Dedifferentiated amniotic fluid mesenchymal stem cell (primary cell): Measurements from ENCODE around the gene REC8.
"Not testable (repeated sequence)": the region's sequence is repeated elsewhere in the genome, so short reads cannot be mapped to it uniquely, and the experiment has no call there.

ENCODE experiments used
- DNase-seq: peaks from one replicate; pipeline ENCODE4 v3.0.0-alpha.2; 2016; ENCODE audit errors: extremely low spot score

Gene REC8

DNA sequence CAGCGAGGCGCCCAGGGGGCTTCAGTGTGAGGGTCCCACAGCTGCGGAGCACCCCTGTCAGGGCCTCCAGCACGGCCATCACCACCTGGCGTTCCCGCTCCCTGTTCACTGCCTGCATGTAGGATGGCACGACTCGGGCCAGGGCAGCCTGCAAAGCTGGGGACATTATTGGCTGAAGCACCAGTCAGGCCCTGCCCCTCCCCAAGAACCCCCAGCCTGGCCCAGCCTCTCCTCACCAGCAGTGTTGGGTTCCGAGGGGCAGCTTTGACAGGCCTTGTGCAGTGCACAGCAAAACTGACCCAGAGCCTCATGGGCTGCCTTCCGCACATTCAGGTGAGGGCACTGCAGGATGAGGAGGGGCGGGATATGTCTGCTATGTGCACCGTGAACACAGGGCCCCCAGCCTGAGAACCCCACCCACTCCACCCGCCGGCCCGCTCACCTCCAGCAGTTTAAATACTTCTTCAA, 11.2 kb downstream of the REC8 start:
- DNase-seq: no peak

- no peak for DNase-seq
Observed at GRCh38 chr14:24184104-24184970, 12.5 kb downstream of the REC8 start.

GRCh38 chr14:24185026-24185425, 13.1 kb downstream of the REC8 start:
- DNase-seq: no peak

GRCh38 chr14:24185741-24186140, 13.9 kb downstream of the REC8 start:
- no peak for DNase-seq

GRCh38 chr14:24186831-24187538, 15.1 kb downstream of the REC8 start:
- DNase-seq: no peak

DNA sequence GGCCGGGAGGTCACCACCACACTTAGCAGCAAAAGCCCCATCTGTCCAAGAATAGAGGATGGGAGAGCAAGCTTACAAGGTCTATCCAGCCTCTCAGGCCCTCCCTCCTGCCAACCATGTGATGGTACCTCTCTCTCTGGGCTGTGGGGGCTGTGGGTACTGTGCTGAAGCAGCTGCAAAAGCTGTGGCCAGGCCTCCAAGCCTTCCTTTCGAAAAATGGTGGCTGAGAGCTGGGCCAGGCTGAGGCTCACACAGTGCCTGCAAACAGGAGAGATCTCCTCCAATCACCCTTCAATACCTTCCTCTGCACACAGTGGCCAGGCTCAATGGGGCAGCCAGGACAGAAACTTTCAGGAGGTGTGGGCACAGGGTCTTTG, 15.6 kb downstream of the REC8 start:
- no peak for DNase-seq

DNA sequence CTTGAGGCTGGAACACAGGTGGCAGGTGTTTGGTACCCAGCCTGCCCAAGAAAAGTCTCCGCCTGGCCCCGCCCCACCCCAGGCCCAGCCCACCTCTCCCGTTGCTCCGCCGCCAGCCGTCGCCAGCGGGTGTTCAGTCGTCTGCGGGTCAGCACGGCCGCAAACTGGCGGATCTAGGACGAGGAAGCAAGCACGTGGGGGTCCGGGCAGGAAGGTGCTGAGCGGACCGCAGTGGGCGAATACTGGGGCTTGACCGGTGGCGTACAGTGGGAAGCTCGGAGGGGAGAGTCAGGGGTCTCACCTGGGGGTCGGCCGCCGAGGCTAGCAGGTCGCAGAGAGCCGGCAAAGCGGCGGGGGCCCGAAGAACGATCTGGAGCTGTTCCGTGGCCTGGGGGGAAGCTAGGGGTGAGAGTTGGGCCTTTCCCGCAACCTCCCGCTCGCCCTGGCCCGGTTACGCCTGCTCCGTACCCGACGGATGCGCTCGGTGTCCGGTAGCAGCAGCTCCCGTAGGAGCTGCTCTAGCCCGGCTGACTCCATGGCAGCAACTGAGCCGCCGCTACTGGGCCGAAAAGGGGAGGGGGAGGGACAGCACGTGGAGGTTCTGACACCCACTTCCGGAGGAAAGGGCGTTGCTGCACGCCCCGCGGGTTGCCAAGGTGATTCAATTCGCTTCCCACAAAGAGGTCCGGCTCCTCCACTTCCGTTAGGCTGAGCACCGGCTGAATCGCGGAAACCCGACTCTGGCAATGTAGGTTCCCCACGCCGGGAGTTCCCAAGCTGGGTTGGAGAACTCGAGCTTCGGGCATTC, 16.6 kb downstream of the REC8 start, which contains the start of gene IPO4:
IPO4 (minus strand) TSS at position 566 of the 808 bp plus-strand sequence; CDS start at position 537, 29 bp downstream.
- peak; percentile 99 for DNase-seq

GRCh38 chr14:24189059-24189375, 17.1 kb downstream of the REC8 start:
- no peak for DNase-seq

DNA sequence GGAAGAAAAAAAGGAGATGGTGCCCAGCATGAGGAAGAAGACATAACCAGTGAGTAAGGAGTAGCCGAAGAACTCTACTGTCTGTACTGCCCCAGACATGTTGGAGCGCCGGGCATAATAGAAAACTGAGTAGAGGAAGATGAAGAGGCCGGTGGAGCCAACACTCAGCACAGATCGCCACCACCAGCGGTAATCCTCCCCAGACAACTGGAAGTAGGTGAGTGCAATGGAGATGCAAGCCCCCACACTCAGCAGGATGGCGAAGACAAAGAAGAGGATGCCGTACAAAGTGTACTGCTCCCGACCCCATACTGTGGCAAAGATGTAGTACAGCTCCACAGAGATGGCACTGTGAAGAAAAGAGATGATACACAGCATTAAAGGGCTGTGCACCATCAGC, 17.6 kb downstream of the REC8 start:
- no peak for DNase-seq

- DNase-seq: no peak
Observed at GRCh38 chr14:24190416-24190815, 18.5 kb downstream of the REC8 start.

- DNase-seq: no peak
Observed at GRCh38 chr14:24192933-24193332, 21.1 kb downstream of the REC8 start.

DNA sequence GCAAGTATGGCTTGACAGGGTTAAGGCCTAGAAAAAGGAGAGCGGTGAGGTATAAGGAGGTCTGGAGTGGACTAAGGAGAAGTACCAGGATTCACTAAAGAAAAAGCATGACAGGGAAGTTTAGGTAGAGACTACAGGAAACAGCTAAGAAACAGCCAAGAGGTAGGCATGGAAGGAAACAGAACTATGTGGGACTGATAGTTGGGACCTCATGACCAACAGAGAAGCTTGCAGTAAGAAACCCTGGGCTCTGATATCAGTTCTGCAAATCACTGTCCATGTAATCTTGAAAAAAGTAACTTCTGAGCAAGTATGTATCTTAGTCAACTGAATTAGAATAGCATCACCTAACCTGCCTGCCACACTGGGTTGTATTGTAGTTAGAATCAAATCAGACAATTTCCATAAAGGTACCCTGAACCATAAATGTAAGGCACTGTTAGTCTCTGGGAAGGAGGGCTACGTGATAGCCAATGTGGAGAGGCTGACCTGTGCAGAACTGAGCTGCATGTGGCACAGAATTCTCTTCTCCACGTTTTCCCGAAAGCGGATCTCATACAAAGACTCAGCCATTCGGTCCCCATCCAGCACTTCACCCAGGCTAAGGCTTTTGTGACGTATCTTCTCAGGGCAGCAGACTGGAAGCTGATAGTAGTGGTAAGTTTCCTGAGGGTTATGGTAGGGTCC, 22.4 kb downstream of the REC8 start:
- DNase-seq: no peak

DNA sequence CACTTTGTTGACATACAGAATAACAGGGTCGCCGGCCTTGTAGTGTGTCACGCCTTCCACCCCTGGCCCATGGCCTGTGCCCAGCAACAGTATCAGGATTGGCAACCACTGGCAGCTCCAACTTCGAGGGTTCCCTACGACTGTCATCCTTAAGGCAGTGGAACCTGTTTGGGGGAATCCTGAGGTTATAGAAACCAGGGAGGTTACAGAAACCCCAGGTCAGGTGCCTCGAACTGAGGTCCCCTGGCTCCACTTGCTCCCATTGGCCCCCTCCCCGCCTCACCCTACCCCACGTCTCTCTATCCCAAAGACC, 22.9 kb downstream of the REC8 start:
- DNase-seq: no peak

DNA sequence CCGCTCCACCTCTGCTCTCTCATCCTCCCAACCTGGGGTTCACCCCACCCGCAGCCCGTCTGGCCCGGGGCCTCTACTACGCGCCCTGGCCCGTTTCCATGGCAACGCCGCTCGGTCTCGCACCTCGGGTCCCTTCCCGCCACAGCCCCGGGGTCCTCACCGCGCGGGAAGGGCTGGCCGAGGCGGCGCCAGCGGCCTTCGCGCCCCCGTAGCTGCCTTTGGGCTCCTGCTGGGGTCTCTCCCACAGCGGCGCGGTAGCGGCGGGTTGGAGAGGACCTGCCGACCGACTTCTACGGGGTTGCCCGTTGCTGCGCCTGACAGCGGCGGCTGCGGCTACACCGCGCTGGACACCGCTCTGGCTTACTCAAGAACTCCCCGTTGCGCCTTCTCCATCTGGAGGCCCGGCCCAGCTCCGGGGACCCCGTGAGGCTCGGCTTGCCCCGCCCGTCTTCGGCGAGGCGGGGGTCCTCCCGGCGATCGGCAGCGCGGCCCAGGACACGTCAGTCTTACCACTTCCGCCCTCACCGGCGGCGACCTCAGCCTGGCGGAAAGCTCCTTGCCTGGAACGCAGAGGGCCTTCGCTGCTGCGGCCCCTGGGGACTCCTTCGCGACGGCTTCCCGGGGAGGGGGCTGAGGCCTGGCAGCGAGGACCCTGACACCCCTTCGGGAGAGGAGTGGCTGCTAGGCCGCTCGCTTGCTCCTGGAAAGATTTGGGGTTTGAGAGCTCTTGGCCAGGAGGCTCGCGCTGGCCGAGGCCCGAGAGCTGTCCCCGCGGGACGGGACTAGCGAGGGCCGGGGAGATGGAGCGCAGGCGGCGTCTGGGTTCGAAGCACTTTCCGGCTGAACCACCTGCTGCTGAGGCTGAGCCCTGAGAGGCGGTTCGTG, 23.5 kb downstream of the REC8 start, which contains the start of gene TM9SF1:
TM9SF1 (minus strand) TSS at position 256 of the 885 bp plus-strand sequence. CDS start 422 bp downstream, outside the sequence.
- peak; percentile 62 for DNase-seq

DNA sequence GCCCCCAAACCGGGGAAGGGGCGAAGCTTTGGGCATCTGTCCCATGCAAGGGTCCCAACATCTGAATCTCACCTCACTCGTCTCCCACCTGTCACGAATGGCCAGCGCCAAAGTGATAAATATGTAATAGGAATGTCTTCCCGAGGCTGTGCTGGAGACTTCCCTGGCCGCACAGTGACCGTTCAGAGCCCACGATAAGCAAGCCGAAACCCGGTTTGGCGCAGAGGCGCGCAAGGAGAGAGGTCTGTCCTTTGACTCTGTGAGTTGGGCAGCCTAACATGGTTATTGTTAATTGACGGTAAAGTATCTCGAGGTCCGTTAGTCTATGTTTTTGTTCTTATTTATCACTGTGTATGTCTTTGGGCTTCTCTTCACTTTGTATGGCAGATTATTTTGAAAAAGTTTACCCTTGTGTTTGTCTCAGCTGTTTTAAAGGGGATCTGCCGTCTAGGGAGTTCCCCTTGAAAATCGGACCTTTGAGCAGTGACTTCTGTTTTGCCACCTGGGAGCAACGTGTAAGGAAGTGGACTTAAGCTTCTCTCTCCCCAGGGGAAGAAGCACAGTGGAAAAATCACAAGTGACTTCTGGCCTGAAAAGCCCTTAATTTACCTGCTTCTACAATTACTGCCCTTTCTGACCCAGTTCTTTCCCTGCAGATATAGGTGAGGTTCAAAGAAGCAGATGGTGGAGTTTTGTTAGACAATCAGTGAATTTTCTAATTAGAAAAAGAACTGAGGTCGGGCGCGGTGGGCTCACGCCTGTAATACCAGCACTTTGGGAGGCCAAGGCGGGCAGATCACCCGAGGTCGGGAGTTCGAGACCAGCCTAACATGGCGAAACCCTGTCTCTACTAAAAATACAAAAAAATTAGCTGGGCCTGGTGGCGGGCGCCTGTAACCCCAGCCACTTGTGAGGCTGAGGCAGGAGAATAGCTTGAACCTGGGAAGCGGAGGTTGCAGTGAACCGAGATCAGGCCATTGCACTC, 24.5 kb downstream of the REC8 start:
- no peak for DNase-seq

DNA sequence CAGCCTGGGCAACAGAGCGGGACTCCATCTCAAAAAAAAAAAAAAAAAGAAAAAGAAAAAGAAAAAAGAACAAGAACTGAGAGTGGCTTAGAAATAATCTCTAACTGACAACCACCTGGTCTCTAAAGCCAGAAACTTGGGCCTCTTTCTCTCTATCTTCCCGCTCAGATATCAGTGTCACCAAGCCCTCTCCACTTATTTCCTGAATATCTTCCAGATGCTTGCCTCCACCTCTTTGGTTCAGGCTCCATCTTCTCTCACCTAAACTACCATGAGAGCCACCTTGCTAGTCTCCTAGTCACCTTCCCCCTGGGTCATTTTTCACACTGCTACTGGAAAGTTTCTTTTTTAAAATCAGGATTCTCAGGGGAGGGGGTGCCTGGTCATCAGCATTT, 25.2 kb downstream of the REC8 start:
- DNase-seq: no peak

DNA sequence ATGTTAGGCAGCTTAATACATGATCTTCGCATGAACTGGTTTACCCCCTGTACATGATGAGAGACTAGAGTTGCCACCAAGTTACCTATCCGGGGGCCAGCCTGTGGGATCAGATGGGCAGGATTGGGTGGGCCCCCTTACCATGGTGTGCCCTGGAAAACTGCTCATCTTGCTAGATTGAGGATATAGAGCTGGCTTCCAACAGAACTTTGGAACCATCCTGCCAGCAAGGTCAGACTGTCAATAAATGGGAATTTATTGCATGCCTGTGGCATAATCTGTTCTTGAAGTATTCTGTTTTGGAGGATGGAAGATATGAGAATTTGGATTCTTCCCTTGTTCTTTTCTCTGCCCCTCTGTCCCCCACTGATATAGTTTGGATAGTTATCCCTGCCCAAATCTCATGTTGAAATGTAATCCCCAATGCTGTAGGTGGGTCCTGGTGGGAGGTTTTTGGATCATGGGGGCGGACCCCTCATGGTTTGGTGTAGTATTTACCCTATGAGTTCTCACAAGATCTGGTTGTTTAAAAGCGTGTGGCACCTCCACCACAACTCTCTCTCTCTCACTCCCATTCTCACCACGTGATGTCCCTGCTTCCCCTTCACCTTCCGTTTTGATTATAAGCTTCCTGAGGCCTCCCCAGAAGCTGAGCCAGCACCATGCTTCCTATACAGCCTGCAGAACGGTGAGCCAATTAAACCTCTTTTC, 27.1 kb downstream of the REC8 start:
- DNase-seq: no peak

DNA sequence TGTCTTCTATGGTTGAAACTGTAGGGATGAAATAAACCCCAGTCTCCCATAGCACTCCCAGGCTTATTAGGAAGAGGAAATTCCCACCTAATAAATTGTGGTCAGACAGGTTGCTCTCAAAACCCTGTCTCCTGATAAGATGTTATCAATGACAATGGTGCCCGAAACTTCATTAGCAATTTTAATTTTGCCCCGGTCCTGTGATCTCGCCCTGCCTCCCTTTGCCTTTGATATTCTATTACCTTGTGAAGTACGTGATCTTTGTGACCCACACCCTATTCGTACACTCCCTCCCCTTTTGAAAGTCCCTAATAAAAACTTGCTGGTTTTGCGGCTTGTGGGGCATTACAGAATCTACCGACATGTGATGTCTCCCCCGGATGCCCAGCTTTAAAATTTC, 30.7 kb downstream of the REC8 start:
- DNase-seq: not testable (repeated sequence)
